ENCODE data around the gene S1PR2.

Gene S1PR2

GRCh38 chr19:10211691-10212090, 19.4 kb downstream of the S1PR2 start:
- no peak overlapping the region for H3K4me3 ChIP-seq (replicated peaks in 1 of 2; ENCODE audit: low read depth in 2 of 2, low read length in 2 of 2)
- no peak for DNase-seq (ENCODE audit: low read depth in 2 of 2)
- no peak for TF ChIP-seq CTCF (IDR thresholded peaks at IDR 0.05; ENCODE audit: low read depth, low read length)

- no peak for TF ChIP-seq CTCF (IDR thresholded peaks at IDR 0.05; ENCODE audit: low read depth, low read length)
- no peak for DNase-seq (ENCODE audit: low read depth in 2 of 2)
- H3K4me3 ChIP-seq (replicated peaks in 1 of 2; ENCODE audit: low read depth in 2 of 2, low read length in 2 of 2) = no peak overlapping the region
Measured at GRCh38 chr19:10211061-10211460, 20.1 kb downstream of the S1PR2 start.

GRCh38 chr19:10209315-10209714, 21.8 kb downstream of the S1PR2 start:
- TF ChIP-seq CTCF (IDR thresholded peaks at IDR 0.05; ENCODE audit: low read depth, low read length) = no peak
- H3K4me3 ChIP-seq (replicated peaks in 1 of 2; ENCODE audit: low read depth in 2 of 2, low read length in 2 of 2) = no peak overlapping the region
- peak; percentile 62 to 81 for DNase-seq (ENCODE audit: low read depth in 2 of 2)

- H3K4me3 ChIP-seq (replicated peaks in 1 of 2; ENCODE audit: low read depth in 2 of 2, low read length in 2 of 2) = no peak overlapping the region
- no peak for DNase-seq (ENCODE audit: low read depth in 2 of 2)
- TF ChIP-seq CTCF (IDR thresholded peaks at IDR 0.05; ENCODE audit: low read depth, low read length) = no peak
Measured at GRCh38 chr19:10207026-10207425, 24.1 kb downstream of the S1PR2 start.

GRCh38 chr19:10206226-10206885, 24.8 kb downstream of the S1PR2 start:
- H3K4me3 ChIP-seq (replicated peaks in 1 of 2; ENCODE audit: low read depth in 2 of 2, low read length in 2 of 2) = no peak overlapping the region
- peak; percentile 68 to 77 for DNase-seq (ENCODE audit: low read depth in 2 of 2)
- no peak for TF ChIP-seq CTCF (IDR thresholded peaks at IDR 0.05; ENCODE audit: low read depth, low read length)

GRCh38 chr19:10205636-10206035, 25.5 kb downstream of the S1PR2 start:
- TF ChIP-seq CTCF (IDR thresholded peaks at IDR 0.05; ENCODE audit: low read depth, low read length) = no peak
- no peak for DNase-seq (ENCODE audit: low read depth in 2 of 2)
- H3K4me3 ChIP-seq (replicated peaks in 1 of 2; ENCODE audit: low read depth in 2 of 2, low read length in 2 of 2) = no peak overlapping the region

- H3K4me3 ChIP-seq (replicated peaks in 1 of 2; ENCODE audit: low read depth in 2 of 2, low read length in 2 of 2) = no peak overlapping the region
- no peak for DNase-seq (ENCODE audit: low read depth in 2 of 2)
- no peak for TF ChIP-seq CTCF (IDR thresholded peaks at IDR 0.05; ENCODE audit: low read depth, low read length)
Measured at GRCh38 chr19:10203686-10204085, 27.4 kb downstream of the S1PR2 start.

Measured in cardiac fibroblast (primary cell).